Measurements from ENCODE around the gene IGHMBP2. TPM values are rescaled to one million over a fixed set of nuclear protein-coding genes. Genes with fewer than 3 reads are reported as not detected.

The IGHMBP2 gene
- polyA plus RNA-seq, 1 donor from 2014 or later: 9.5 TPM

- no peak overlapping the region for H3K4me2 ChIP-seq (ENCODE audit: low read length)
- H3K36me3 ChIP-seq (ENCODE audit: insufficient read depth, low read length): no peaks in the 10 kb centered on the region
- H3K27me3 ChIP-seq (ENCODE audit: insufficient read depth, low read depth, low read length): no peaks in the 10 kb centered on the region
- H3K4me3 ChIP-seq (ENCODE audit: low read length): no peak overlapping the region
- no peaks in the 10 kb centered on the region for H3K79me2 ChIP-seq (replicated peaks; ENCODE audit: insufficient read depth, low read length)
- H3K27ac ChIP-seq (ENCODE audit: low read length): no peak overlapping the region
- no peaks in the 10 kb centered on the region for H3K9me3 ChIP-seq (ENCODE audit: low read length)
- no peaks in the 10 kb centered on the region for H3K9me2 ChIP-seq (ENCODE audit: insufficient read depth, low read length)
- no peaks in the 10 kb centered on the region for H3F3A ChIP-seq (ENCODE audit: insufficient read depth, low read length, poor library complexity, severe bottlenecking)
- no peak overlapping the region for H3K9ac ChIP-seq (ENCODE audit: low read length)
- H2AFZ ChIP-seq (ENCODE audit: low read depth, low read length): no peak overlapping the region
- H4K20me1 ChIP-seq (ENCODE audit: insufficient read depth): no peaks in the 10 kb centered on the region
- TF ChIP-seq EP300 (conservative IDR thresholded peaks at IDR 0.05; ENCODE audit: poor library complexity, severe bottlenecking): no peak
- TF ChIP-seq CTCF (IDR thresholded peaks at IDR 0.05; ENCODE audit: poor library complexity, severe bottlenecking): no peak
- TF ChIP-seq SMC3 (conservative IDR thresholded peaks at IDR 0.05; ENCODE audit: poor library complexity): no peak
- no peak for TF ChIP-seq RAD21 (conservative IDR thresholded peaks at IDR 0.05)
- TF ChIP-seq EZH2 (IDR thresholded peaks at IDR 0.05; ENCODE audit: borderline replicate concordance, insufficient read depth, low read length, poor library complexity, severe bottlenecking): no peak
- TF ChIP-seq MXI1 (conservative IDR thresholded peaks at IDR 0.05; ENCODE audit: poor library complexity, severe bottlenecking): no peak
- no peak for TF ChIP-seq REST (IDR thresholded peaks at IDR 0.05; ENCODE audit: borderline replicate concordance)
These were observed 9.5 kb downstream of the IGHMBP2 start for GRCh38 chr11:68913188-68913587.

- Histone ChIP-seq H3K9ac (ENCODE audit: low read length) (no peak overlapping the region), H3K9me3 (ENCODE audit: low read length) (no peaks in the 10 kb centered on the region), H3K9me2 (ENCODE audit: insufficient read depth, low read length) (no peaks in the 10 kb centered on the region), H3K27me3 (ENCODE audit: insufficient read depth, low read depth, low read length) (no peaks in the 10 kb centered on the region), H3K27ac (ENCODE audit: low read length) (no peak overlapping the region), H3K4me3 (ENCODE audit: low read length) (no peak overlapping the region), H3F3A (ENCODE audit: insufficient read depth, low read length, poor library complexity, severe bottlenecking) (no peaks in the 10 kb centered on the region), H3K36me3 (ENCODE audit: insufficient read depth, low read length) (no peaks in the 10 kb centered on the region), H4K20me1 (ENCODE audit: insufficient read depth) (no peaks in the 10 kb centered on the region), H3K4me2 (ENCODE audit: low read length) (no peak overlapping the region), H3K79me2 (replicated peaks; ENCODE audit: insufficient read depth, low read length) (no peaks in the 10 kb centered on the region), H2AFZ (ENCODE audit: low read depth, low read length) (no peak overlapping the region)
- TF ChIP-seq EZH2 (IDR thresholded peaks at IDR 0.05; ENCODE audit: borderline replicate concordance, insufficient read depth, low read length, poor library complexity, severe bottlenecking) (no peak), CTCF (IDR thresholded peaks at IDR 0.05; ENCODE audit: poor library complexity, severe bottlenecking) (no peak)
These were observed 11.1 kb downstream of the IGHMBP2 start for GRCh38 chr11:68914761-68915160.

Measured in neural cell (in vitro differentiated cells).